Measurements from ENCODE around the gene FAM222A. TPM values are rescaled to one million over a fixed set of nuclear protein-coding genes. Genes with fewer than 3 reads are reported as not detected.

The FAM222A gene
- total RNA-seq, 1 donor from 2014 or later: 0.20 TPM

GRCh38 chr12:109724321-109724892 lies 10.8 kb downstream of the FAM222A start:
- no peak for DNase-seq (ENCODE audit: low read depth in 2 of 2)

- DNase-seq (ENCODE audit: low read depth in 2 of 2): no peak
These were observed 11.9 kb downstream of the FAM222A start for GRCh38 chr12:109725321-109726105.

- DNase-seq (ENCODE audit: low read depth in 2 of 2): no peak
These were observed 12.5 kb downstream of the FAM222A start for GRCh38 chr12:109726106-109726497.

GRCh38 chr12:109726511-109727038 lies 12.9 kb downstream of the FAM222A start:
- DNase-seq (ENCODE audit: low read depth in 2 of 2): no peak

GRCh38 chr12:109727039-109727723 lies 13.6 kb downstream of the FAM222A start:
- DNase-seq (ENCODE audit: low read depth in 2 of 2): no peak

GRCh38 chr12:109727746-109728726 lies 14.4 kb downstream of the FAM222A start:
- DNase-seq (ENCODE audit: low read depth in 2 of 2): no peak

GRCh38 chr12:109728921-109729320 lies 15.3 kb downstream of the FAM222A start:
- no peak for DNase-seq (ENCODE audit: low read depth in 2 of 2)

GRCh38 chr12:109729371-109729781 lies 15.8 kb downstream of the FAM222A start:
- no peak for DNase-seq (ENCODE audit: low read depth in 2 of 2)

GRCh38 chr12:109729801-109730200 lies 16.2 kb downstream of the FAM222A start:
- DNase-seq (ENCODE audit: low read depth in 2 of 2): no peak

GRCh38 chr12:109730306-109731145 lies 16.9 kb downstream of the FAM222A start:
- DNase-seq (ENCODE audit: low read depth in 2 of 2): no peak

- DNase-seq (ENCODE audit: low read depth in 2 of 2): no peak
These were observed 17.7 kb downstream of the FAM222A start for GRCh38 chr12:109731231-109731731.

- DNase-seq (ENCODE audit: low read depth in 2 of 2): no peak
These were observed 18.2 kb downstream of the FAM222A start for GRCh38 chr12:109731806-109732205.

GRCh38 chr12:109732321-109733305 lies 19.0 kb downstream of the FAM222A start:
- DNase-seq (ENCODE audit: low read depth in 2 of 2): no peak

GRCh38 chr12:109734219-109735000 lies 20.8 kb downstream of the FAM222A start:
- DNase-seq (ENCODE audit: low read depth in 2 of 2): peak; percentile 39 to 50

- no peak for DNase-seq (ENCODE audit: low read depth in 2 of 2)
These were observed 21.5 kb downstream of the FAM222A start for GRCh38 chr12:109735051-109735521.

GRCh38 chr12:109735825-109736551 lies 22.4 kb downstream of the FAM222A start:
- no peak for DNase-seq (ENCODE audit: low read depth in 2 of 2)

GRCh38 chr12:109736552-109737108 lies 23.0 kb downstream of the FAM222A start:
- DNase-seq (ENCODE audit: low read depth in 2 of 2): peak; percentile 70 to 76
